Nephron (organoid): ENCODE data around the gene ROBO2.

Experiments used
- H3K27ac Mint-ChIP-seq, 3 experiments: 2 replicates each; pipeline ENCODE4 v1.8.0; 2020; ENCODE audit warnings: mixed read lengths in 3 of 3, mild to moderate bottlenecking in 2 of 3, moderate library complexity in 1 of 3
- H3K27me3 Mint-ChIP-seq: 2 replicates; pipeline ENCODE4 v1.8.0; 2021; ENCODE audit warnings: low read depth, mild to moderate bottlenecking, moderate library complexity, mixed read lengths
- H3K36me3 Mint-ChIP-seq: 2 replicates; pipeline ENCODE4 v1.8.0; 2020; ENCODE audit warnings: low read depth, mixed read lengths
- H3K4me1 Mint-ChIP-seq: 2 replicates; pipeline ENCODE4 v1.8.0; 2020; ENCODE audit warnings: mixed read lengths
- H3K4me3 Mint-ChIP-seq, 3 experiments: 2 replicates each; pipeline ENCODE4 v1.8.0; 2020; ENCODE audit warnings: mild to moderate bottlenecking in 3 of 3, mixed read lengths in 3 of 3, moderate library complexity in 2 of 3
- H3K9me3 Mint-ChIP-seq: 2 replicates; pipeline ENCODE4 v1.8.0; 2020; ENCODE audit warnings: mixed read lengths
- CTCF ChIP-seq, 3 experiments: fragments of 200-600 bp; sonication (generic); IDR thresholded peaks; one replicate each; pipeline ENCODE4 v1.5.0; 2021; ENCODE audit warnings: antibody characterized with exemption in 3 of 3; ENCODE audit not compliant: unreplicated experiment in 3 of 3

ROBO2 gene

GRCh38 chr3:77042882-77043281 is 3.0 kb downstream of the ROBO2 start:
- peak overlapping the region; percentile 87 to 91 (median 89) for H3K4me3 Mint-ChIP-seq
- peaks cover 10% of the 10 kb centered on the region for H3K4me1 Mint-ChIP-seq
- no peaks in the 10 kb centered on the region for H3K9me3 Mint-ChIP-seq
- peak; percentile 43 to 51 (median 45) for TF ChIP-seq CTCF (IDR thresholded peaks at IDR 0.05; ENCODE audit: unreplicated experiment in 3 of 3)
- peaks cover 4% of the 10 kb centered on the region for H3K36me3 Mint-ChIP-seq
- peak overlapping the region in 2 of 3 experiments; percentile 5 to 25 for H3K27ac Mint-ChIP-seq
- H3K27me3 Mint-ChIP-seq: no peaks in the 10 kb centered on the region

- no peak overlapping the region for H3K4me3 Mint-ChIP-seq
- H3K4me1 Mint-ChIP-seq: peaks cover 6% of the 10 kb centered on the region
- no peaks in the 10 kb centered on the region for H3K27me3 Mint-ChIP-seq
- H3K27ac Mint-ChIP-seq: no peak overlapping the region
- H3K36me3 Mint-ChIP-seq: peaks cover 4% of the 10 kb centered on the region
- H3K9me3 Mint-ChIP-seq: no peaks in the 10 kb centered on the region
- TF ChIP-seq CTCF (IDR thresholded peaks at IDR 0.05; ENCODE audit: unreplicated experiment in 3 of 3): no peak
These were observed 5.8 kb downstream of the ROBO2 start for GRCh38 chr3:77045686-77046085.

- no peak overlapping the region for H3K27ac Mint-ChIP-seq
- H3K4me1 Mint-ChIP-seq: peaks cover 12% of the 10 kb centered on the region
- H3K27me3 Mint-ChIP-seq: no peaks in the 10 kb centered on the region
- TF ChIP-seq CTCF (IDR thresholded peaks at IDR 0.05; ENCODE audit: unreplicated experiment in 3 of 3): no peak
- peaks cover 4% of the 10 kb centered on the region for H3K36me3 Mint-ChIP-seq
- H3K9me3 Mint-ChIP-seq: no peaks in the 10 kb centered on the region
- no peak overlapping the region for H3K4me3 Mint-ChIP-seq
These were observed 8.3 kb downstream of the ROBO2 start for GRCh38 chr3:77048186-77048585.

- TF ChIP-seq CTCF (IDR thresholded peaks at IDR 0.05; ENCODE audit: unreplicated experiment in 3 of 3): no peak
- no peak overlapping the region for H3K27ac Mint-ChIP-seq
- no peaks in the 10 kb centered on the region for H3K9me3 Mint-ChIP-seq
- no peak overlapping the region for H3K4me3 Mint-ChIP-seq
- peaks cover 19% of the 10 kb centered on the region for H3K4me1 Mint-ChIP-seq
- H3K36me3 Mint-ChIP-seq: peaks cover 3% of the 10 kb centered on the region
- no peaks in the 10 kb centered on the region for H3K27me3 Mint-ChIP-seq
These were observed 11.7 kb downstream of the ROBO2 start for GRCh38 chr3:77051591-77051990.

GRCh38 chr3:77052051-77052501 is 12.2 kb downstream of the ROBO2 start:
- Mint-ChIP-seq H3K36me3 (peaks cover 7% of the 10 kb centered on the region), H3K4me1 (peaks cover 19% of the 10 kb centered on the region), H3K27me3 (no peaks in the 10 kb centered on the region), H3K27ac (no peak overlapping the region), H3K9me3 (no peaks in the 10 kb centered on the region), H3K4me3 (no peak overlapping the region)
- TF ChIP-seq CTCF (IDR thresholded peaks at IDR 0.05; ENCODE audit: unreplicated experiment in 3 of 3): no peak
